Measurements from ENCODE around the gene CCDC87.

CCDC87 gene

DNA sequence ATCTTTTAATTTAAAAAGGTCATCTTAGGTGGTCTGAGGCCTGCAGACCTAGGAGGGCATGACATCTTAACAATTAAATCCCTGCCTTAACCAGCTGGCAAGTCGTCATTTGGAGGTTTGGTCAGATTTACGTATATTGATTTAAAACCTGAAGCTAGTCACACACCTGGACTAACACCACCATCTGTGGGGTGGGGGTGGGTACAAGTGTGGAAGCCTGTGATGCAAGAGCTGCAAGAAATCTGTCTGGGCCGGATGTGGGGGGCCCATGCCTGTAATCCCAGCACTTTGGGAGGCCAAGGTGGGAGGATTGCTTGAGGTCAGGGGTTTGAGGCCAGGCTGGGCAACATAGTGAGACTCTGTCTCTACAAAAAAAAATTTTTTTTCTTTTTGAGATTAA lies 11.6 kb downstream of the CCDC87 start:
- Histone ChIP-seq H3K27ac (ENCODE audit: poor library complexity, severe bottlenecking) (no peak overlapping the region), H3K36me3 (ENCODE audit: low read depth) (no peaks in the 10 kb centered on the region), H3K9me3 (ENCODE audit: severe bottlenecking) (peaks cover 2% of the 10 kb centered on the region), H3K27me3 (ENCODE audit: insufficient read depth, poor library complexity, severe bottlenecking) (no peaks in the 10 kb centered on the region), H3K4me1 (ENCODE audit: insufficient read depth, poor library complexity, severe bottlenecking) (no peaks in the 10 kb centered on the region), H3K4me3 (ENCODE audit: severe bottlenecking) (no peak overlapping the region)
- DNase-seq (ENCODE audit: low spot score) (no peak), ATAC-seq (ENCODE audit: low read depth) (no peak)
- TF ChIP-seq, protein P1, sequence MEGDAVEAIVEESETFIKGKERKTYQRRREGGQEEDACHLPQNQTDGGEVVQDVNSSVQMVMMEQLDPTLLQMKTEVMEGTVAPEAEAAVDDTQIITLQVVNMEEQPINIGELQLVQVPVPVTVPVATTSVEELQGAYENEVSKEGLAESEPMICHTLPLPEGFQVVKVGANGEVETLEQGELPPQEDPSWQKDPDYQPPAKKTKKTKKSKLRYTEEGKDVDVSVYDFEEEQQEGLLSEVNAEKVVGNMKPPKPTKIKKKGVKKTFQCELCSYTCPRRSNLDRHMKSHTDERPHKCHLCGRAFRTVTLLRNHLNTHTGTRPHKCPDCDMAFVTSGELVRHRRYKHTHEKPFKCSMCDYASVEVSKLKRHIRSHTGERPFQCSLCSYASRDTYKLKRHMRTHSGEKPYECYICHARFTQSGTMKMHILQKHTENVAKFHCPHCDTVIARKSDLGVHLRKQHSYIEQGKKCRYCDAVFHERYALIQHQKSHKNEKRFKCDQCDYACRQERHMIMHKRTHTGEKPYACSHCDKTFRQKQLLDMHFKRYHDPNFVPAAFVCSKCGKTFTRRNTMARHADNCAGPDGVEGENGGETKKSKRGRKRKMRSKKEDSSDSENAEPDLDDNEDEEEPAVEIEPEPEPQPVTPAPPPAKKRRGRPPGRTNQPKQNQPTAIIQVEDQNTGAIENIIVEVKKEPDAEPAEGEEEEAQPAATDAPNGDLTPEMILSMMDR (IDR thresholded peaks at IDR 0.05; ENCODE audit: poor library complexity, severe bottlenecking), result no peak

GRCh38 chr11:66580803-66581202 lies 12.1 kb downstream of the CCDC87 start:
- no peaks in the 10 kb centered on the region for H3K36me3 ChIP-seq (ENCODE audit: low read depth)
- no peaks in the 10 kb centered on the region for H3K4me1 ChIP-seq (ENCODE audit: insufficient read depth, poor library complexity, severe bottlenecking)
- TF ChIP-seq, protein P1 (IDR thresholded peaks at IDR 0.05; ENCODE audit: poor library complexity, severe bottlenecking), result no peak
- H3K27me3 ChIP-seq (ENCODE audit: insufficient read depth, poor library complexity, severe bottlenecking), result no peaks in the 10 kb centered on the region
- ATAC-seq (ENCODE audit: low read depth) (no peak), DNase-seq (ENCODE audit: low spot score) (no peak)
- H3K4me3 ChIP-seq (ENCODE audit: severe bottlenecking), result no peak overlapping the region
- H3K9me3 ChIP-seq (ENCODE audit: severe bottlenecking), result peaks cover 2% of the 10 kb centered on the region
- H3K27ac ChIP-seq (ENCODE audit: poor library complexity, severe bottlenecking), result no peak overlapping the region

DNA sequence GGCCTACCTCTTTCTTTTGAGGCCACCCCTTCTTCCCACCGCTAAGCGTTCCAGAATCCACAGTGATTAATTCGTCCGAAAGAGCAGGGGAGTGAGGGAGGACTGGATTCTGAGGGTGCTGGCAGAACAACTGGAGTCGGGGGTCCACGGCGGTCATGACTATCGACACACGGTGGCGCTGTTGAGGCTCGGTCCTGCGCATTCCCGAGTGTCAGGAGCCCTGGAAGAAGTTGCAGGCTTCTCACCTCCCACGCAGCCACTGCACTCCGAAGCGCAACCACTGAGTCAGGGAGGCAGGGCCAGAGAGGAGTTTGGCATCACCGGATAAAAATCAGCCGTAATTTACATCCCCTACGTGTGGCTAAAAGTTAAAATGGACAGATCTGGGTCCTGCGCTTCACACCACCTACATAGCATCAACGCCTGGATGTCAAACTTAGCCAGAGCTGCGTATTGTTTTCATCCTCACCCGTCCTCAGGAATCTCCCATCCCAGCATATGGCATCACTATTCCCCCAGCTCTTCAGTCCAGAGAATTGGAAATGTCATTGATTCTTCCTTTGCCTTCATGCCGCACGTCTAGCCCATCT lies 13.8 kb downstream of the CCDC87 start:
- Histone ChIP-seq H3K36me3 (ENCODE audit: low read depth) (no peaks in the 10 kb centered on the region), H3K27me3 (ENCODE audit: insufficient read depth, poor library complexity, severe bottlenecking) (no peaks in the 10 kb centered on the region), H3K4me3 (ENCODE audit: severe bottlenecking) (no peak overlapping the region), H3K4me1 (ENCODE audit: insufficient read depth, poor library complexity, severe bottlenecking) (no peaks in the 10 kb centered on the region), H3K9me3 (ENCODE audit: severe bottlenecking) (peaks cover 2% of the 10 kb centered on the region), H3K27ac (ENCODE audit: poor library complexity, severe bottlenecking) (no peak overlapping the region)
- ATAC-seq (ENCODE audit: low read depth), result peak; percentile 68
- TF ChIP-seq, protein P1 (IDR thresholded peaks at IDR 0.05; ENCODE audit: poor library complexity, severe bottlenecking), result peak; percentile 71
- no peak for DNase-seq (ENCODE audit: low spot score)

DNA sequence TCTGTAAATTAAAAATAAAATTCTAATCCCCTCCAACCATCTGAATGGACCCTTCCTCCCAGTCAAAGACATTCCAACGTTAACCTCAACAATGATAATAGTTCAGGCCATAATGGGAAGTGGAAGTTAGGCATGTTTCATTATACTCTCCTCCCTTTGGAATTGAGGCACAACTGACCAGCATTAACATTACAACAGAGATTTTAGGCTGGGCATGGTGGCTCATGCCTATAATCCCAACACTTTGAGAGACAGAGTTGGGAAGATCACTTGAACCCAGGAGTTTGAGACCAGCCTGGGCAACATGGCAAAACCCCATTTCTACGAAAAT lies 22.0 kb downstream of the CCDC87 start:
- H3K36me3 ChIP-seq (ENCODE audit: low read depth), result no peaks in the 10 kb centered on the region
- H3K4me1 ChIP-seq (ENCODE audit: insufficient read depth, poor library complexity, severe bottlenecking), result no peaks in the 10 kb centered on the region
- TF ChIP-seq, protein P1 (IDR thresholded peaks at IDR 0.05; ENCODE audit: poor library complexity, severe bottlenecking), result no peak
- ATAC-seq (ENCODE audit: low read depth) (no peak), DNase-seq (ENCODE audit: low spot score) (no peak)
- no peak overlapping the region for H3K27ac ChIP-seq (ENCODE audit: poor library complexity, severe bottlenecking)
- H3K4me3 ChIP-seq (ENCODE audit: severe bottlenecking), result no peak overlapping the region
- no peaks in the 10 kb centered on the region for H3K27me3 ChIP-seq (ENCODE audit: insufficient read depth, poor library complexity, severe bottlenecking)
- no peaks in the 10 kb centered on the region for H3K9me3 ChIP-seq (ENCODE audit: severe bottlenecking)

DNA sequence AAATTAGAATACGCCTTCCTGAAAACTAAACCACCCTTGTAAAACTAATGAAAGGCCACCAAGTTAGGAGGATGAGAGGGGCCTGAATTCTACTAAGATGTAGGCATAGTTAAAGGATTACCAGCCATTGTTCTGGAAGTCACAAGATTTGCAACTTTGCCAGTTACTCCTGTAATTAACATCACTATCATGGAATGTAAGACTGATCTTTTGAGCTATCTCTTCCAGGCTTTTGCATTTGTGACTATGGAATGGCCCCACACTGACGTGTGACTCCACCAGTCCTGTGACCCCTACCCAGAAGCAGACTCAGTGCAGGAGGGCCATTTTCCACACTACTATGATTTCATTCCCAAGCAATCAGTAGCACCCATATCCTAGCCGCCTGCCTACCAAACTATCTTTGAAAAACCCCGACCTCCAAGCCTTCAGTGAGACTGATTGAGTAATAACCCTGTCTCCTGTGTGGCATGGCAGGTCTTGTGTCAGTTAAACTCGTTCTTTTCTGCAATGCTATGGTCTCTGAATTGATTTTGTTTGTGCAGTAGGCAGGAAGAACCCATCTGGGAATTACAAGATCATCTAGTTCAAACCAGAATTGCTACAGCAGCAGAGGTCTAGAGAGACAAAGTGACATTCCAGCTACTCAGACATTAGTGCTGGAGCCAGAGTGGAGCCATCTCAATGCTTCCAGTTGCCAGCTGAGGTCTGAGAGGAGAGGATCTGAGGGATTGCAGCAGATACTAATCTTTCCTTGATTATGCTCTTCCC lies 22.6 kb downstream of the CCDC87 start:
- Histone ChIP-seq H3K27me3 (ENCODE audit: insufficient read depth, poor library complexity, severe bottlenecking) (no peaks in the 10 kb centered on the region), H3K36me3 (ENCODE audit: low read depth) (no peaks in the 10 kb centered on the region), H3K9me3 (ENCODE audit: severe bottlenecking) (no peaks in the 10 kb centered on the region), H3K4me1 (ENCODE audit: insufficient read depth, poor library complexity, severe bottlenecking) (no peaks in the 10 kb centered on the region), H3K4me3 (ENCODE audit: severe bottlenecking) (no peak overlapping the region), H3K27ac (ENCODE audit: poor library complexity, severe bottlenecking) (no peak overlapping the region)
- ATAC-seq (ENCODE audit: low read depth) (no peak), DNase-seq (ENCODE audit: low spot score) (no peak)
- TF ChIP-seq, protein P1 (IDR thresholded peaks at IDR 0.05; ENCODE audit: poor library complexity, severe bottlenecking), result no peak

All from RWPE2 (cell line).